ENCODE measurements around the gene LYPD1.
"Not testable (repeated sequence)": the region's sequence is repeated elsewhere in the genome, so short reads cannot be mapped to it uniquely, and the experiment has no call there.

Gene LYPD1, protein sequence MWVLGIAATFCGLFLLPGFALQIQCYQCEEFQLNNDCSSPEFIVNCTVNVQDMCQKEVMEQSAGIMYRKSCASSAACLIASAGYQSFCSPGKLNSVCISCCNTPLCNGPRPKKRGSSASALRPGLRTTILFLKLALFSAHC

GRCh38 chr2:132669908-132670495 lies at the start of gene LYPD1:
Gene LYPD1 (minus strand): TSS chr2:132670205. CDS start chr2:132669932, 273 bp downstream.
- peak; percentile 69 for DNase-seq (ENCODE audit: low spot score)

- DNase-seq (ENCODE audit: low spot score): no peak
These were observed 49.5 kb upstream of the LYPD1 start for GRCh38 chr2:132719480-132719879.

- no peak for DNase-seq (ENCODE audit: low spot score)
These were observed 46.9 kb upstream of the LYPD1 start for GRCh38 chr2:132716954-132717353.

- DNase-seq (ENCODE audit: low spot score): no peak
These were observed 45.7 kb upstream of the LYPD1 start for GRCh38 chr2:132715386-132716351.

DNA sequence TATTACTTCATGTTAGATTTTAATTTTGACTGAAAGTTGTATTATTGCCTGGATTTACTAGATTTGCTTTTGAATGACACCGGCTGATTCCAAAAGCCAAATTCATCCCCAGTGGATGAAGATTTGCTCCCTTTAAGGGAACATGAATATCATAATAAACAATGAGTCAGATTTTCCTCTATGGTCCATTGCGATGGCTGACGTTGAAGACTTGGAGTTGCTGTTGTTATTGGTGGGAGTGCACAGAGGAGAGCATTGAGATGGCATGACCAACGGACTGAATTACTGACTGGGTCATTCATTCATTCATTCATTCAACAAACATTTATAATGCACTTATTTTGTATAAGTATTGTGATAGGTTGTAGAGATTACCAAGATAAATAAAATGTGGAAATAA lies 33.4 kb upstream of the LYPD1 start:
- no peak for DNase-seq (ENCODE audit: low spot score)

- no peak for DNase-seq (ENCODE audit: low spot score)
These were observed 31.8 kb upstream of the LYPD1 start for GRCh38 chr2:132701810-132702209.

DNA sequence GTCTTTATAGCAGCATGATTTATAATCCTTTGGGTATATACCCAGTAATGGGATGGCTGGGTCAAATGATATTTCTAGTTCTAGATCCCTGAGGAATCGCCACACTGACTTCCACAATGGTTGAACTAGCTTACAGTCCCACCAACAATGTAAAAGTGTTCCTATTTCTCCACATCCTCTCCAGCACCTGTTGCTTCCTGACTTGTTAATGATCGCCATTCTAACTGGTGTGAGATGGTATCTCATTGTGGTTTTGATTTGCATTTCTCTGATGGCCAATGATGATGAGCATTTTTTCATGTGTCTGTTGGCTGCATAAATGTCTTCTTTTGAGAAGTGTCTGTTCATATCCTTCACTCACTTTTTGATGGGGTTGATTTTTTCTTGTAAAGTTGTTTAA lies 29.8 kb upstream of the LYPD1 start:
- DNase-seq (ENCODE audit: low spot score): not testable (repeated sequence)

GRCh38 chr2:132698347-132698746 lies 28.3 kb upstream of the LYPD1 start:
- DNase-seq (ENCODE audit: low spot score): not testable (repeated sequence)

GRCh38 chr2:132697556-132698205 lies 27.7 kb upstream of the LYPD1 start:
- no peak for DNase-seq (ENCODE audit: low spot score)

- DNase-seq (ENCODE audit: low spot score): no peak
These were observed 22.8 kb upstream of the LYPD1 start for GRCh38 chr2:132692816-132693215.

DNA sequence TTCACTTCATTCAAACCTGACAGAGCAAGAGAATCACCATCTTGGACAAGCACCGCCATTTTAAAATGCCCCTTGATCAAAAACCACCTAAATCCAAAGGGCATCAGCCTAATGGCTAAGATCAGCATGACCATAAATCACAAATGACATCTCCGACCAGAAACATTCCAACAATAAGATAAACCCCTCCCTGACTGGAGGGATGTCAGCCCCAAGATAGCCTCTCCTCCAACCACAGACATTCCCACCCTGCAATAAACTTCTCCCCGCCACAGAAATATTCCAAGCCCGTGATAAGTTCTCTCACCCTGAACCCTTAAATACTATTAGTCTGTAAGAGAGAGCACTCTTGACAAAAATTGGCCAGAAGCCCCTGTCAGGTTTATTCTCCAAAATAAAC lies 21.6 kb upstream of the LYPD1 start:
- no peak for DNase-seq (ENCODE audit: low spot score)

GRCh38 chr2:132690664-132691303 lies 20.8 kb upstream of the LYPD1 start:
- DNase-seq (ENCODE audit: low spot score): no peak

DNA sequence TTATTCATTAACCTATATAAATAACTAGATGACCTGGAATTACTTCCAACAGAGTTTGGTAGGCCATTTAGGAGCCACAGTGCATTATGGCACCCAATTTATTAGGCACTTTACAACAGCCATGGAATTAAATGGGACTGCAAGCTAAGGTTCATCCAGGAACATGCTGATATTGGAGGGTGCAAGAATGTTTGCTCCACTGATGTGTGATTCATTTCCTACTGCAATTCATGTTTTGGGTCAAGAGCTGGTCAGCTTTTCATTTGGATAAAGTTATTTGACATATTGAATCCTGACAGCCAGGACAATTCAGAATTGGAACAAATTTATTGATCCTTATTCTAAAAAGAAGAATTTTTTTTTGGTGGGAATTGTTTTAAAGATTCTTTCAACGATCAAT lies 11.8 kb upstream of the LYPD1 start:
- no peak for DNase-seq (ENCODE audit: low spot score)

DNA sequence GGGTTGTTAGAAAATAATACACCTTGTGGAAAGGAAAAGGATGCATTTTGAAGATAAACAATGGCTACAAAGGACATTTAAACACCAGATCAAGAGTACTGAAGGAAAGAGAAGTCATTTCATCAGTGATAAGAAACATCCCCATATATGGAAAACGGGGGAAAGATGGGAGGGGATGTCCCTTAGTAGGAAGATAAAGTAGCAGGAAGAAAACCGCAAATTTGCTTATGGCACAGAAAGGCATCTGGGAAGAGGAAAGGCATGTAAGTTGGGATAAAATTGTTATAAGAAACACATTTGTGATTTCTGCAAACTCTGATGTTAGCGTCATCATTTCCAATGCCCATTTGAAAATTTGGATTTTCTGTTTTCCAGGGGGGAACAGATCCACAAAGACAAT lies 10.5 kb upstream of the LYPD1 start:
- no peak for DNase-seq (ENCODE audit: low spot score)

- DNase-seq (ENCODE audit: low spot score): no peak
These were observed 8.5 kb upstream of the LYPD1 start for GRCh38 chr2:132678483-132678882.

DNA sequence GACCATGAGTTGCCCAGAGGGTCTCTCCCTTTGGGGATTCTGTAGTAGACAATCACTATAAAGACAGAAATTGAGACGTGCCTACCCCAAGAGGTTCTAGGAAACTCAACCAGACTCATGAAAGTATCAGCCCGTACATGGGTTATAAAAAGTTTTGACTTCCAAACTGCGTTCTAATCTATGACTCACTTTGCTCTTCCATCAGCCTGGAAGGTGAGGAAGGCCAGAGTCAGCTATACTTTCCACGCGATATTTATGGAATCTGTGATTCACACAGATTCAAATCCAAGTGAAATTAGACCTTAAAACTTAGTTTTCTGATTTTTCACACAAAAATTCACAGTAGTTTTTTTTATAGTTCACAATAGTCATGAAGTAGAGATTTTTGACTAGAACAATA lies 7.7 kb upstream of the LYPD1 start:
- no peak for DNase-seq (ENCODE audit: low spot score)

DNA sequence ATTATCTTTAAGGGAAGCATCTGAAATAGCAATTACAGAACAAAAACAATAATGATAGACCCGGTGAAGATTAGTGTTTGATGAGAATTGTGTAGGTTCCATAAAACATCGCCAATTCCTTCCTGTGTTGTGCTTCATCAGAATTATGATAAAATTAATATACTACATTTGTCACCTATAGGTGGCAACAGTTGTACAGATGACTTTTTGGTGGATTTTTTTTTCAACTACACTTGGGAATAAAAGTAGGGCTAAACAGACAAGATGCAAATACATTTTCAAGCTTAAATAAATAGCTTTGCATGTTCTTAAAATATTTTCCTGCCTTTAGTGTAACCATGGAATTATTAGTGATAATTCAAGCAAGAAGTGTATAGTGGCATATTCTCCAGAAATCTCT lies 7.0 kb upstream of the LYPD1 start:
- DNase-seq (ENCODE audit: low spot score): no peak

DNA sequence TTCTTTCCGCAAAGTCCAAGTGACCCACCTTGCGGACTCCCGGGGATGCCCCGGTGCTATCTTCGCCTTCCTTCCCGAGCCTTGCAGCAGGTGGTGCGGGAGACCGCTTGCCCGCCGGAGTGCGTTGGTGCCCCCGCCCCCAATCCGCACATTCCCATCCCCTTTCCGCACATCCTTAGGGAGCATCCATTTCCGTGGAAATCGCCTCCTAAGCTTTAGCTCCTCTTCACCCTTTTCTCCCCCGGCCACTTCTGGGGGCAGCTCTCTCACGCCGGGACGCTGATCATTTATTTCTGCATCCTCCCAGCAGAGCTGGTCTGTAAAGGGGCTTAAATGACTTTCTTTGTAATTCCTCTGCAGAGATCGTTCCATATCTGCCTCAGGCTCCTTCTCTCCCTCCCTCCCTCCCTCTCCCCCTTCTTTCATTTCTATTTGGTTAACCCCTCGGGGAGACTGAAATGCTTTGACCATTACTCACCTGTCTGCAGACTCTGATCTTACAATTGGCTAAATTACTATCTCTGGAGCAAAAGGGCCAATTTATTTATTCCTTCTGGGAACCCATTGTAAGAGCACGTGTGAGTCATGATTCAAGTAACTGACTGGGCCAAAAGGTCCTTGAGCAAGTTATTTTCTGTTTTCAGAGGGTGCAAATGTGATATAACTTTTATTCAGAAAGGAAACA lies 1.3 kb upstream of the LYPD1 start:
- DNase-seq (ENCODE audit: low spot score): no peak

DNA sequence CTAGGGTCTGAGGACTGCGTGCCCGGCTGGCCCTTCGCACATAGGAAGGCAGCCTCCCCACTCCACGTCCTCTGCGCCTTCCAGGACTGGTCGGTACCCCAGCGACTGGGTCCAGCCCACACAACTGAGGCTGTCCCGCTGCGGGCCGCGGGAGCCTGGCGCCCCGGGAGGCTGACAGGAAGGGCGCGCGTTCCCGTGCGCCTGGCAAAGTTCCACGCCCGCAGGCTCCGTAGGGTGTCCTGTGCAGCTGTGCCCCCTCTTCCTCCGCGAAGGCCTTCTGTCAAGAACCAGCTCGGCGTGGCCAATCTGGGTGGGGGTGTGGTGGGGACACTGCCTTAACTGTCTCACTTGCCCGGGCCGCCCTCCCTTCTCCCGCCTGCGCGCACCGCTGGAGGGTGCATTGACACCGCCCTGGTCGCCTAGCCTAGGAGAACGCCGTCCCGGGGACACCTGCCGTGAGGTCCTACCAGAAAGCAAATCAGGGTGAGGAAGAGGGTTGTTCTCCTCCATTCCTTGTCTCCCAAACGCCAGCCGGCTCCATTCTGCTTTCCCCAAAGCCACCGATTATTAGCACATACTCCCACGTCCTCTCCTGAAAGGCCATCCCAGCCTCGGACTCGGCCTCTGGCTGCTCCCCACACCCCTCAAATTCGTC lies 618 bp upstream of the LYPD1 start:
- DNase-seq (ENCODE audit: low spot score): peak; percentile 66

GRCh38 chr2:132668987-132669907 lies 758 bp downstream of the LYPD1 start:
- no peak for DNase-seq (ENCODE audit: low spot score)
